HepG2 (cell line): Measurements from ENCODE around the gene ACSM3. TPM values are rescaled to one million over a fixed set of nuclear protein-coding genes. Genes with fewer than 3 reads are reported as not detected.
A peak's percentile ranks its signal among the peaks of the same experiment; 100 is the strongest.
"Not testable (repeated sequence)": the region's sequence is repeated elsewhere in the genome, so short reads cannot be mapped to it uniquely, and the experiment has no call there.

Experiments used
- ATAC-seq: fragments of 200-7000 bp; cut with Tn5 transposase; 3 replicates; pipeline ENCODE4 v1.9.1; 2020; ENCODE audit warnings: mild to moderate bottlenecking, moderate library complexity
- BruUV-seq: library from RNA; stranded (reverse); fragments of 400-500 nt; replicated peaks from 2 replicates; lab custom pipeline; 2021; lab: Mats Ljungman, UMichigan
- CTCF ChIA-PET: fragments of 300-600 bp; formaldehyde crosslinking; extraction: SDS; loops from one replicate; lab custom pipeline; 2021; ENCODE audit warnings: low total read pairs, inconsistent platforms, low intra/inter-chr PET ratio; lab: Yijun Ruan, JAX
- POLR2A ChIA-PET: fragments of 350-600 bp; sonication (Branson Sonifier 250); formaldehyde crosslinking; loops from one replicate; lab custom pipeline; 2020; ENCODE audit warnings: antibody characterized with exemption, inconsistent platforms; lab: Yijun Ruan, JAX
- DNase-seq: peaks from one replicate; pipeline ENCODE4 v3.0.0-alpha.2; 2015; ENCODE audit warnings: low spot score
- FAIRE-seq: peaks from 3 replicates; lab custom pipeline; 2011; peaks lifted over from hg19 to GRCh38; lab: Jason Lieb, UNC
- H2AFZ ChIP-seq: one replicate; pipeline ENCODE4 v1.6.1; 2011; ENCODE audit warnings: low read length, inconsistent platforms
- H3K27ac ChIP-seq: fragments of 300-600 bp; 3 replicates; pipeline ENCODE4 v1.8.0; 2011; ENCODE audit warnings: mixed run types, mild to moderate bottlenecking, mixed read lengths, low read length, inconsistent platforms; ENCODE audit not compliant: insufficient read depth; ENCODE audit errors: extremely low read length
- H3K27me3 ChIP-seq, 2 experiments: fragments of 200-600 bp in 1 of 2; 2 replicates in 1 of 2; 3 replicates in 1 of 2; pipeline versions ENCODE4 v1.6.0 to v1.8.0; 2011; ENCODE audit warnings: low read length in 2 of 2, mild to moderate bottlenecking in 2 of 2, moderate library complexity in 2 of 2, inconsistent platforms in 1 of 2; ENCODE audit not compliant: insufficient read depth in 2 of 2, control insufficient read depth in 1 of 2
- H3K36me3 ChIP-seq, 2 experiments: fragments of 200-600 bp in 1 of 2; replicated peaks in 1 of 2; 2 replicates in 1 of 2; 3 replicates in 1 of 2; pipeline versions ENCODE4 v1.5.1 to v1.8.0; 2011; ENCODE audit warnings: low read length in 2 of 2, inconsistent platforms in 1 of 2; ENCODE audit not compliant: insufficient read depth in 2 of 2, control insufficient read depth in 1 of 2
- H3K4me1 ChIP-seq: 2 replicates; pipeline ENCODE4 v1.5.1; 2012; ENCODE audit warnings: low read length, inconsistent platforms; ENCODE audit not compliant: insufficient read depth
- H3K4me2 ChIP-seq: 2 replicates; pipeline ENCODE4 v1.6.0; 2011; ENCODE audit warnings: low read depth, low read length, inconsistent platforms
- H3K4me3 ChIP-seq, 3 experiments: fragments of 200-600 bp in 1 of 3; sonication (generic), shearing (Covaris generic) in 1 of 3; replicated peaks in 1 of 3; 2 replicates each; pipeline ENCODE4 v1.5.1; 2011 to 2016; ENCODE audit warnings: low read length in 3 of 3, inconsistent platforms in 2 of 3, low read depth in 2 of 3, mild to moderate bottlenecking in 2 of 3, control low read depth in 1 of 3, mixed read lengths in 1 of 3; ENCODE audit not compliant: insufficient read depth in 1 of 3
- H3K79me2 ChIP-seq: one replicate; pipeline ENCODE4 v1.6.1; 2011; ENCODE audit warnings: low read length, inconsistent platforms; ENCODE audit not compliant: insufficient read depth
- H3K9ac ChIP-seq: 2 replicates; pipeline ENCODE4 v1.6.0; 2011; ENCODE audit warnings: mild to moderate bottlenecking, low read depth, low read length, inconsistent platforms; ENCODE audit not compliant: insufficient read depth
- H3K9me3 ChIP-seq: 2 replicates; pipeline ENCODE4 v1.5.1; 2012; ENCODE audit warnings: mild to moderate bottlenecking, low read length
- H4K20me1 ChIP-seq: 2 replicates; pipeline ENCODE4 v1.6.0; 2011; ENCODE audit warnings: inconsistent platforms, mild to moderate bottlenecking, low read length, moderate library complexity; ENCODE audit not compliant: insufficient read depth
- FOXJ3 ChIP-seq: sonication (generic); formaldehyde crosslinking; IDR thresholded peaks from 2 replicates; pipeline ENCODE4 v1.4.0; 2020; ENCODE audit warnings: missing genetic modification reagents, mild to moderate bottlenecking, borderline replicate concordance
- MAF1 ChIP-seq: sonication (generic); formaldehyde crosslinking; IDR thresholded peaks from 2 replicates; pipeline ENCODE4 v1.5.0; 2020; ENCODE audit warnings: missing genetic modification reagents, borderline replicate concordance
- MED13 ChIP-seq: sonication (generic); formaldehyde crosslinking; IDR thresholded peaks from 2 replicates; pipeline ENCODE4 v1.5.0; 2020; ENCODE audit warnings: missing genetic modification reagents
- RFXAP ChIP-seq: sonication (generic); formaldehyde crosslinking; IDR thresholded peaks from 2 replicates; pipeline ENCODE4 v1.4.0; 2020; ENCODE audit warnings: missing genetic modification reagents, borderline replicate concordance
- SP1 ChIP-seq, 2 experiments: fragments of 450-650 bp in 1 of 2; sonication (generic) in 1 of 2; formaldehyde crosslinking in 1 of 2; IDR thresholded peaks; 2 replicates each; pipeline versions ENCODE4 v1.4.0 to v1.6.1; 2016 to 2020; ENCODE audit warnings: missing genetic modification reagents in 1 of 2
- TEAD2 ChIP-seq: sonication (generic); formaldehyde crosslinking; IDR thresholded peaks from 2 replicates; pipeline ENCODE4 v1.9.0; 2021; ENCODE audit warnings: missing genetic modification reagents
- ZC3H4 ChIP-seq: sonication (generic); formaldehyde crosslinking; IDR thresholded peaks from 2 replicates; pipeline ENCODE4 v1.4.0; 2020; ENCODE audit warnings: missing genetic modification reagents, borderline replicate concordance
- ZNF121 ChIP-seq: sonication (generic); formaldehyde crosslinking; IDR thresholded peaks from 2 replicates; pipeline ENCODE4 v1.5.0; 2020; ENCODE audit warnings: mild to moderate bottlenecking, missing genetic modification reagents
- ZNF251 ChIP-seq: sonication (generic); formaldehyde crosslinking; IDR thresholded peaks from 2 replicates; pipeline ENCODE4 v1.9.0; 2021; ENCODE audit warnings: mild to moderate bottlenecking, missing genetic modification reagents
- ZNF263 ChIP-seq: sonication (generic); formaldehyde crosslinking; IDR thresholded peaks from 2 replicates; pipeline ENCODE4 v1.4.0; 2020; ENCODE audit warnings: missing genetic modification reagents
- ZNF549 ChIP-seq: sonication (generic); formaldehyde crosslinking; IDR thresholded peaks from 2 replicates; pipeline ENCODE4 v1.5.0; 2020; ENCODE audit warnings: missing genetic modification reagents
- ZNF773 ChIP-seq: sonication (generic); formaldehyde crosslinking; IDR thresholded peaks from 2 replicates; pipeline ENCODE4 v1.4.0; 2020; ENCODE audit warnings: missing genetic modification reagents, borderline replicate concordance
- WGBS: methylation state at CpG from one replicate; pipeline ENCODE4 v1.1.6; 2017; ENCODE audit warnings: low lambda C conversion rate; 5-methylcytosine and 5-hydroxymethylcytosine counted together
- in situ Hi-C: cut with HindIII; loops from 2 replicates; pipeline ENCODE4 v1.10.0; 2017; ENCODE audit warnings: low pct_unique_long_range_greater_than_20kb; ENCODE audit not compliant: extremely low pct_ligation_motif_present
- intact Hi-C: fragments of 100-400 bp; cut with micrococcal nuclease; formaldehyde crosslinking; loops from one replicate; pipeline ENCODE4 v1.10.0; 2022; ENCODE audit not compliant: unreplicated experiment
- polyA plus RNA-seq, 8 experiments: library from polyadenylated mRNA; depleted of rRNA in 3 of 8; stranded (reverse) in 7 of 8; unstranded in 1 of 8; fragments of >200 nt; fragmentation: Illumina TruSeq in 4 of 8; extraction: Trizol in 4 of 8; gene quantifications; 2 replicates each; pipeline versions ENCODE4 v1.2.1 to v1.2.3, GENCODE V29; 2011 to 2016; ENCODE audit warnings: low read depth in 4 of 8, missing spikeins in 1 of 8, mixed read lengths in 1 of 8; ENCODE audit not compliant: insufficient read depth in 1 of 8
- total RNA-seq, 5 experiments: library from RNA; depleted of rRNA; stranded (reverse); fragments of >200 nt; fragmentation: Illumina TruSeq; extraction: Trizol; gene quantifications; 2 replicates each; pipeline ENCODE4 v1.2.3, GENCODE V29; 2016; ENCODE audit warnings: low read depth in 1 of 5
- TF ChIP-seq, protein P1 (sequence below): sonication (generic); formaldehyde crosslinking; IDR thresholded peaks from 2 replicates; pipeline ENCODE4 v1.4.0; 2020; ENCODE audit warnings: low read depth, mild to moderate bottlenecking, missing genetic modification reagents
- TF ChIP-seq, protein P2 (sequence below): sonication (generic); formaldehyde crosslinking; IDR thresholded peaks from 2 replicates; pipeline ENCODE4 v1.4.0; 2020; ENCODE audit warnings: missing genetic modification reagents
- TF ChIP-seq, protein P3 (sequence below): sonication (generic); formaldehyde crosslinking; IDR thresholded peaks from 2 replicates; pipeline ENCODE4 v1.9.0; 2021; ENCODE audit warnings: missing genetic modification reagents, mild to moderate bottlenecking, borderline replicate concordance
- TF ChIP-seq, protein P4 (sequence below): sonication (generic); formaldehyde crosslinking; IDR thresholded peaks from 2 replicates; pipeline ENCODE4 v1.8.1; 2023; ENCODE audit warnings: missing genetic modification reagents, mild to moderate bottlenecking, borderline replicate concordance

The ACSM3 gene
- total and polyA plus RNA-seq, 2 of the 13 experiments (the other 11 are each of a cell fraction or from before 2014, with no cell fraction given) = 74.0 to 108 TPM

DNA sequence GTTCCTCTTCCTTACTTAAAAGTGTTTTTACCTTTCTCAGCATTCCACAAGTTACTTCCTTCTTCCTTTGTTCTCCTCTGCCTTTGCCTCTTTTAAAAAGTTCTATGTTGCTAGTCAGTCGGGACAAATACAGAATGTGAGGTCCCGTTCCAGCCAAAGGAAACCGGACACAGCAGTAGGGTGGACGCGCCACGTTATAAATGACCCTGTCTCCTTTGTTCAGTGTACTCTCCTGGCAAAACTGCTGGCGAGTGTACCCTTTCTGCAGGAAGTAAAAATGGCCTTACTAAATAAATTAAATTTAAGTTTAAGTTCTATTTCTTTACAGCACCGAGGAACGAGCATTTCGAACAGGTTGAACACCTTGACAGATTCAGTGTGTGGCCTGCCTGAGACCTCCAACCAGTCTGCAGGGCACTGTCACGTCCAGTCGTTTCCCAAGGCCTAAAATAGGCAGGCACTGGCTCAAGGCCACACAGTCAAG, 41.9 kb downstream of the ACSM3 start:
- intact Hi-C loops; TF ChIP-seq SP1 (IDR thresholded peaks at IDR 0.05): not testable (repeated sequence)
- POLR2A ChIA-PET = interaction anchor here (0.6 to 1.7 kb wide), 8 partner anchors 10 to 1282 kb away, joined by 3 to 17 read pairs (median 3); partner anchors contain the start of genes ACSM3, DCUN1D3 and LYRM1
- TF ChIP-seq, protein P1, sequence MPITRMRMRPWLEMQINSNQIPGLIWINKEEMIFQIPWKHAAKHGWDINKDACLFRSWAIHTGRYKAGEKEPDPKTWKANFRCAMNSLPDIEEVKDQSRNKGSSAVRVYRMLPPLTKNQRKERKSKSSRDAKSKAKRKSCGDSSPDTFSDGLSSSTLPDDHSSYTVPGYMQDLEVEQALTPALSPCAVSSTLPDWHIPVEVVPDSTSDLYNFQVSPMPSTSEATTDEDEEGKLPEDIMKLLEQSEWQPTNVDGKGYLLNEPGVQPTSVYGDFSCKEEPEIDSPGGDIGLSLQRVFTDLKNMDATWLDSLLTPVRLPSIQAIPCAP (CRISPR knock-in tag) = peak; percentile 61; the same call in 1 of the 2 replicates
- TF ChIP-seq TEAD2 (CRISPR knock-in tag) (0 out of 2 replicates have a peak, but pooled peaks have one; percentile 49), RFXAP (0 out of 2 replicates have a peak, but pooled peaks have one; percentile 8), FOXJ3 (0 out of 2 replicates have a peak, but pooled peaks have one; percentile 3), ZC3H4 (CRISPR knock-in tag) (0 out of 2 replicates have a peak, but pooled peaks have one; percentile 72), SP1 (CRISPR knock-in tag; IDR thresholded peaks at IDR 0.05) (0 out of 2 replicates have a peak, but pooled peaks have one; percentile 60), ZNF121 (CRISPR knock-in tag) (peak; percentile 77), ZNF773 (0 out of 2 replicates have a peak, but pooled peaks have one; percentile 39), MAF1 (CRISPR knock-in tag) (peak; percentile 83; the same call in 1 of the 2 replicates), ZNF549 (0 out of 2 replicates have a peak, but pooled peaks have one; percentile 32), ZNF263 (CRISPR knock-in tag) (peak; percentile 51), MED13 (CRISPR knock-in tag) (peak; percentile 33; the same call in 1 of the 2 replicates), ZNF251 (CRISPR knock-in tag) (peak; percentile 84; the same call in 1 of the 2 replicates)
- TF ChIP-seq, protein P2, sequence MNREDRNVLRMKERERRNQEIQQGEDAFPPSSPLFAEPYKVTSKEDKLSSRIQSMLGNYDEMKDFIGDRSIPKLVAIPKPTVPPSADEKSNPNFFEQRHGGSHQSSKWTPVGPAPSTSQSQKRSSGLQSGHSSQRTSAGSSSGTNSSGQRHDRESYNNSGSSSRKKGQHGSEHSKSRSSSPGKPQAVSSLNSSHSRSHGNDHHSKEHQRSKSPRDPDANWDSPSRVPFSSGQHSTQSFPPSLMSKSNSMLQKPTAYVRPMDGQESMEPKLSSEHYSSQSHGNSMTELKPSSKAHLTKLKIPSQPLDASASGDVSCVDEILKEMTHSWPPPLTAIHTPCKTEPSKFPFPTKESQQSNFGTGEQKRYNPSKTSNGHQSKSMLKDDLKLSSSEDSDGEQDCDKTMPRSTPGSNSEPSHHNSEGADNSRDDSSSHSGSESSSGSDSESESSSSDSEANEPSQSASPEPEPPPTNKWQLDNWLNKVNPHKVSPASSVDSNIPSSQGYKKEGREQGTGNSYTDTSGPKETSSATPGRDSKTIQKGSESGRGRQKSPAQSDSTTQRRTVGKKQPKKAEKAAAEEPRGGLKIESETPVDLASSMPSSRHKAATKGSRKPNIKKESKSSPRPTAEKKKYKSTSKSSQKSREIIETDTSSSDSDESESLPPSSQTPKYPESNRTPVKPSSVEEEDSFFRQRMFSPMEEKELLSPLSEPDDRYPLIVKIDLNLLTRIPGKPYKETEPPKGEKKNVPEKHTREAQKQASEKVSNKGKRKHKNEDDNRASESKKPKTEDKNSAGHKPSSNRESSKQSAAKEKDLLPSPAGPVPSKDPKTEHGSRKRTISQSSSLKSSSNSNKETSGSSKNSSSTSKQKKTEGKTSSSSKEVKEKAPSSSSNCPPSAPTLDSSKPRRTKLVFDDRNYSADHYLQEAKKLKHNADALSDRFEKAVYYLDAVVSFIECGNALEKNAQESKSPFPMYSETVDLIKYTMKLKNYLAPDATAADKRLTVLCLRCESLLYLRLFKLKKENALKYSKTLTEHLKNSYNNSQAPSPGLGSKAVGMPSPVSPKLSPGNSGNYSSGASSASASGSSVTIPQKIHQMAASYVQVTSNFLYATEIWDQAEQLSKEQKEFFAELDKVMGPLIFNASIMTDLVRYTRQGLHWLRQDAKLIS (CRISPR knock-in tag) = peak; percentile 93; the same call in 1 of the 2 replicates
- TF ChIP-seq, protein P3, sequence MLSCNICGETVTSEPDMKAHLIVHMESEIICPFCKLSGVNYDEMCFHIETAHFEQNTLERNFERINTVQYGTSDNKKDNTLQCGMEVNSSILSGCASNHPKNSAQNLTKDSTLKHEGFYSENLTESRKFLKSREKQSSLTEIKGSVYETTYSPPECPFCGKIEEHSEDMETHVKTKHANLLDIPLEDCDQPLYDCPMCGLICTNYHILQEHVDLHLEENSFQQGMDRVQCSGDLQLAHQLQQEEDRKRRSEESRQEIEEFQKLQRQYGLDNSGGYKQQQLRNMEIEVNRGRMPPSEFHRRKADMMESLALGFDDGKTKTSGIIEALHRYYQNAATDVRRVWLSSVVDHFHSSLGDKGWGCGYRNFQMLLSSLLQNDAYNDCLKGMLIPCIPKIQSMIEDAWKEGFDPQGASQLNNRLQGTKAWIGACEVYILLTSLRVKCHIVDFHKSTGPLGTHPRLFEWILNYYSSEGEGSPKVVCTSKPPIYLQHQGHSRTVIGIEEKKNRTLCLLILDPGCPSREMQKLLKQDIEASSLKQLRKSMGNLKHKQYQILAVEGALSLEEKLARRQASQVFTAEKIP (CRISPR knock-in tag) = 0 out of 2 replicates have a peak, but pooled peaks have one; percentile 67
- TF ChIP-seq, protein P4, sequence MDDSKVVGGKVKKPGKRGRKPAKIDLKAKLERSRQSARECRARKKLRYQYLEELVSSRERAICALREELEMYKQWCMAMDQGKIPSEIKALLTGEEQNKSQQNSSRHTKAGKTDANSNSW (CRISPR knock-in tag) = 0 out of 2 replicates have a peak, but pooled peaks have one; percentile 82

More for the DNA sequence above, 41.9 kb downstream of the ACSM3 start:
- in situ Hi-C loops, H3K79me2 ChIP-seq, H3K27me3 ChIP-seq, H3K9me3 ChIP-seq, H3K36me3 ChIP-seq, FAIRE-seq, H4K20me1 ChIP-seq: not testable (repeated sequence)
- peak overlapping the region; percentile 83 for H3K4me2 ChIP-seq
- DNase-seq (peak; percentile 78), ATAC-seq (peak; percentile 71)
- peak overlapping the region; percentile 72 to 98 (median 87) for H3K4me3 ChIP-seq
- H3K27ac ChIP-seq = peak overlapping the region; percentile 87
- WGBS = under 1% methylated on average over 12 of the region's 12 CpGs
- H3K4me1 ChIP-seq = peaks cover 40% of the 10 kb centered on the region
- peak overlapping the region; percentile 89 for H3K9ac ChIP-seq
- CTCF ChIA-PET = interaction anchor here (0.9 kb wide), 1 partner anchor 278 kb away, joined by 4 read pairs; no protein-coding TSS in a partner anchor
- H2AFZ ChIP-seq = peak overlapping the region; percentile 31
- TSS peak; percentile 90 for BruUV-seq
